Vagina (tissue), 2 donors: ENCODE results near the gene LEKR1.

Source experiments
- CTCF ChIP-seq, 3 experiments: fragments of 450-650 bp in 2 of 3; fragments of 200-600 bp in 1 of 3; sonication (generic) in 1 of 3; IDR thresholded peaks; one replicate each; pipeline ENCODE4 v1.5.1; 2017 to 2019; ENCODE audit warnings: antibody characterized with exemption in 3 of 3, mild to moderate bottlenecking in 2 of 3, moderate library complexity in 2 of 3
- POLR2A ChIP-seq, 2 donors: fragments of 450-650 bp; IDR thresholded peaks; one replicate each; pipeline ENCODE4 v1.6.1; 2017; ENCODE audit warnings: antibody characterized with exemption in 2 of 2, mild to moderate bottlenecking in 2 of 2, moderate library complexity in 2 of 2
- POLR2AphosphoS5 ChIP-seq, 2 donors: sonication (generic); formaldehyde crosslinking; IDR thresholded peaks; one replicate each; pipeline ENCODE4 v1.9.0; 2017; ENCODE audit warnings: antibody characterized with exemption in 2 of 2, mild to moderate bottlenecking in 2 of 2, low read depth in 1 of 2; ENCODE audit not compliant: insufficient read depth in 1 of 2

- TF ChIP-seq CTCF (IDR thresholded peaks at IDR 0.05) (no peak), POLR2AphosphoS5 (IDR thresholded peaks at IDR 0.05; ENCODE audit: insufficient read depth in 1 of 2, low read depth in 1 of 2) (no peak), POLR2A (IDR thresholded peaks at IDR 0.05) (no peak)
These were observed 94.2 kb downstream of the LEKR1 start for GRCh38 chr3:156920399-156920798.
